ENCODE results near the gene GPR176.

Gene GPR176

GRCh38 chr15:39947401-39948197, 27.5 kb upstream of the GPR176 start:
- in situ Hi-C loops (cut with HindIII; ENCODE audit: low sequenced_read_pairs), result no loop called here
- DNase-seq (ENCODE audit: low read depth), result no peak
- no peak for TF ChIP-seq CTCF (IDR thresholded peaks at IDR 0.05; ENCODE audit: low read depth, low read length, missing control alignments)
- H3K4me3 ChIP-seq (ENCODE audit: low read depth, low read length), result no peak overlapping the region

- H3K4me3 ChIP-seq (ENCODE audit: low read depth, low read length), result no peak overlapping the region
- in situ Hi-C loops (cut with HindIII; ENCODE audit: low sequenced_read_pairs), result no loop called here
- no peak for TF ChIP-seq CTCF (IDR thresholded peaks at IDR 0.05; ENCODE audit: low read depth, low read length, missing control alignments)
- no peak for DNase-seq (ENCODE audit: low read depth)
Measured at GRCh38 chr15:39946862-39947261, 26.8 kb upstream of the GPR176 start.

GRCh38 chr15:39944726-39945125, 24.7 kb upstream of the GPR176 start:
- H3K4me3 ChIP-seq (ENCODE audit: low read depth, low read length), result no peak overlapping the region
- no peak for TF ChIP-seq CTCF (IDR thresholded peaks at IDR 0.05; ENCODE audit: low read depth, low read length, missing control alignments)
- in situ Hi-C loops (cut with HindIII; ENCODE audit: low sequenced_read_pairs), result no loop called here
- DNase-seq (ENCODE audit: low read depth), result peak; percentile 94

- DNase-seq (ENCODE audit: low read depth), result no peak
- no peak overlapping the region for H3K4me3 ChIP-seq (ENCODE audit: low read depth, low read length)
- in situ Hi-C loops (cut with HindIII; ENCODE audit: low sequenced_read_pairs), result no loop called here
- TF ChIP-seq CTCF (IDR thresholded peaks at IDR 0.05; ENCODE audit: low read depth, low read length, missing control alignments), result no peak
Measured at GRCh38 chr15:39942753-39943150, 22.7 kb upstream of the GPR176 start.

GRCh38 chr15:39942101-39942752, 22.2 kb upstream of the GPR176 start:
- no peak for TF ChIP-seq CTCF (IDR thresholded peaks at IDR 0.05; ENCODE audit: low read depth, low read length, missing control alignments)
- DNase-seq (ENCODE audit: low read depth), result no peak
- in situ Hi-C loops (cut with HindIII; ENCODE audit: low sequenced_read_pairs), result no loop called here
- no peak overlapping the region for H3K4me3 ChIP-seq (ENCODE audit: low read depth, low read length)

GRCh38 chr15:39939487-39940452, 19.7 kb upstream of the GPR176 start:
- in situ Hi-C loops (cut with HindIII; ENCODE audit: low sequenced_read_pairs), result no loop called here
- DNase-seq (ENCODE audit: low read depth), result no peak
- no peak overlapping the region for H3K4me3 ChIP-seq (ENCODE audit: low read depth, low read length)
- no peak for TF ChIP-seq CTCF (IDR thresholded peaks at IDR 0.05; ENCODE audit: low read depth, low read length, missing control alignments)

All from astrocyte of the cerebellum (primary cell).